Heart left ventricle (tissue), 16 donors: ENCODE data around the gene COQ8A. TPM values are rescaled to one million over a fixed set of nuclear protein-coding genes. Genes with fewer than 3 reads are reported as not detected.
A peak's percentile ranks its signal among the peaks of the same experiment; 100 is the strongest.

Experiments used
- ATAC-seq, 4 donors: fragments of 200-7000 bp; cut with Tn5 transposase; one replicate each; pipeline ENCODE4 v1.9.1; 2020 to 2022; ENCODE audit warnings: moderate library complexity in 4 of 4, mild to moderate bottlenecking in 3 of 4, moderate number of reproducible peaks in 1 of 4
- DNase-seq, 5 donors: peaks; one replicate each; pipeline ENCODE4 v3.0.0-alpha.2; 2020
- H3K27ac ChIP-seq, 12 donors: fragments of 200-600 bp; sonication (generic) in 4 of 12; one replicate each; pipeline versions ENCODE4 v1.5.0 to v1.8.0; 2016 to 2022; ENCODE audit warnings: mild to moderate bottlenecking in 2 of 12
- H3K27me3 ChIP-seq, 9 donors: fragments of 200-600 bp; sonication (generic) in 2 of 9; one replicate each; pipeline versions ENCODE4 v1.5.1 to v1.8.0; 2016 to 2022; ENCODE audit warnings: mild to moderate bottlenecking in 3 of 9
- H3K36me3 ChIP-seq, 9 donors: fragments of 200-600 bp; sonication (generic) in 2 of 9; one replicate each; pipeline versions ENCODE4 v1.5.0 to v1.8.0; 2018 to 2022; ENCODE audit warnings: mild to moderate bottlenecking in 2 of 9
- H3K4me1 ChIP-seq, 12 donors: fragments of 200-600 bp; sonication (generic) in 4 of 12; one replicate each; pipeline versions ENCODE4 v1.5.0 to v1.8.0; 2016 to 2022; ENCODE audit warnings: mild to moderate bottlenecking in 3 of 12
- H3K4me3 ChIP-seq, 12 donors: fragments of 200-600 bp; sonication (generic) in 4 of 12; one replicate each; pipeline versions ENCODE4 v1.5.0 to v1.8.0; 2017 to 2022; ENCODE audit warnings: mild to moderate bottlenecking in 9 of 12, moderate library complexity in 4 of 12
- H3K9me3 ChIP-seq, 12 donors: fragments of 200-600 bp; sonication (generic) in 4 of 12; one replicate each; pipeline versions ENCODE4 v1.5.0 to v1.8.0; 2016 to 2022; ENCODE audit warnings: mild to moderate bottlenecking in 1 of 12
- POLR2A ChIP-seq, 2 donors: fragments of 450-650 bp; IDR thresholded peaks; one replicate each; pipeline ENCODE4 v1.6.1; 2017; ENCODE audit warnings: antibody characterized with exemption in 2 of 2, mild to moderate bottlenecking in 2 of 2, moderate library complexity in 2 of 2
- WGBS, 4 donors: extraction: QIAGEN DNeasy Blood & Tissue Kit in 2 of 4; methylation state at CpG; one replicate each; pipeline versions ENCODE4 v1.1.5 to v1.1.7; 2013 to 2018; 5-methylcytosine and 5-hydroxymethylcytosine counted together
- intact Hi-C, 10 donors: fragments of 100-400 bp; cut with DNase I; formaldehyde crosslinking; loops; one replicate each; pipeline versions ENCODE4 v1.11.1 to v1.14.2; 2022
- polyA plus RNA-seq, 2 donors: library from polyadenylated mRNA; stranded (reverse); fragments of 200-250 nt; gene quantifications; one replicate each; pipeline ENCODE4 v1.2.3, GENCODE V29; 2013
- total RNA-seq, 9 donors: library from RNA; depleted of rRNA in 2 of 9; stranded (reverse); fragments of >200 nt in 2 of 9; fragmentation: NEBNext Ultra II Directional in 3 of 9; extraction: Animal tissue kit (Norgen Biotek cat#: 25700) in 3 of 9; gene quantifications; one replicate each; pipeline versions ENCODE4 v1.1.0 to v1.2.4, GENCODE V29; 2016 to 2023
- TF ChIP-seq, protein P1 (sequence below), 12 donors: fragments of 200-600 bp; sonication (generic) in 4 of 12; IDR thresholded peaks; one replicate each; pipeline versions ENCODE4 v1.5.0 to v1.8.0; 2018 to 2022; ENCODE audit warnings: antibody characterized with exemption in 12 of 12, mild to moderate bottlenecking in 5 of 12
- donor health status: ischemic (EF 13 %, LVEDD 7.1; RV severe dilation, severe dysfunction).
- donor health status: healthy with polysubstance abuse.
- donor health status: DM: no; HTN: yes; CAD: no.
- donor health status: DM: no; HTN: no; CAD: no.
- donor health status: ischemic (EF 25% LVEDD 6.9; RV normal size, moderate dysfunction).
- donor health status: ischemic (EF 25% LVEDD 5.7; RV mildly dilated, moderate dysfunction).
- donor health status: healthy.
- donor health status: DM: yes; HTN: yes; CAD: no.
- donor health status: ischemic (EF 35%, LVEDD 5.7; RV mildly dilated, moderate dysfunction).
- donor health status: nonischemic (EF 11% LVEDD 7.7; RV severe dilation, severe dysfunction).
- donor health status: DM: yes; HTN: yes; CAD: no.
- donor health status: PGD.
- donor health status: ischemic (EF 29% LVEDD 5.4; RV normal size, mild dysfunction).
- donor health status: nonischemic (EF 23%, LVEDD 6.1; RV moderate dilation, normal function).

The COQ8A gene
- total and polyA plus RNA-seq, 11 donors = 141 to 915 (median 269) TPM

DNA sequence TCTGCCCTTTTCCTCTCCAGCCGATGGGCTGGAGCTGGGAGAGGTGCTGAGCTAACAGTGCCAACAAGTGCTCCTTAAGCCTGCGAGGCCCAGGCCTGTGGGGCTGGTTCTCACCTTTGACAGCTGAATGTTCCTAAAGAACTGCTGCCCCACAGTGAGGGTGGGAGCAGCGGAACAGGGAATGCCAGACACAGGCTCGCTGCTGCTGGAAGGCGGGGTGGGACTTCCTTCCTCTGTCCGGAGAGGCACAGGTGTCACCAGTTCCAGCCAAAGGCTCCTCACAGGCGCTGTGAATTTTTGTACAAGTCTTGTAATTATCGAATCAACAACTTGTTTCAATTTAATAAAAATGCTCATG, 47.1 kb downstream of the COQ8A start:
- TF ChIP-seq, protein P1, sequence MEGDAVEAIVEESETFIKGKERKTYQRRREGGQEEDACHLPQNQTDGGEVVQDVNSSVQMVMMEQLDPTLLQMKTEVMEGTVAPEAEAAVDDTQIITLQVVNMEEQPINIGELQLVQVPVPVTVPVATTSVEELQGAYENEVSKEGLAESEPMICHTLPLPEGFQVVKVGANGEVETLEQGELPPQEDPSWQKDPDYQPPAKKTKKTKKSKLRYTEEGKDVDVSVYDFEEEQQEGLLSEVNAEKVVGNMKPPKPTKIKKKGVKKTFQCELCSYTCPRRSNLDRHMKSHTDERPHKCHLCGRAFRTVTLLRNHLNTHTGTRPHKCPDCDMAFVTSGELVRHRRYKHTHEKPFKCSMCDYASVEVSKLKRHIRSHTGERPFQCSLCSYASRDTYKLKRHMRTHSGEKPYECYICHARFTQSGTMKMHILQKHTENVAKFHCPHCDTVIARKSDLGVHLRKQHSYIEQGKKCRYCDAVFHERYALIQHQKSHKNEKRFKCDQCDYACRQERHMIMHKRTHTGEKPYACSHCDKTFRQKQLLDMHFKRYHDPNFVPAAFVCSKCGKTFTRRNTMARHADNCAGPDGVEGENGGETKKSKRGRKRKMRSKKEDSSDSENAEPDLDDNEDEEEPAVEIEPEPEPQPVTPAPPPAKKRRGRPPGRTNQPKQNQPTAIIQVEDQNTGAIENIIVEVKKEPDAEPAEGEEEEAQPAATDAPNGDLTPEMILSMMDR (IDR thresholded peaks at IDR 0.05) = no peak
- TF ChIP-seq POLR2A (IDR thresholded peaks at IDR 0.05) = no peak
- H3K27ac ChIP-seq = peak overlapping the region in 6 of 12 donors; percentile 7 to 96 (median 81)
- no peak overlapping the region for H3K4me3 ChIP-seq
- H3K4me1 ChIP-seq = peaks cover 0 to 88% (median 40%) of the 10 kb centered on the region in 12 donors
- intact Hi-C loops = loop anchor here in 4 of 10 donors (5.0 kb wide), 4 partner anchors 45 to 75 kb away; partner anchors contain the start of gene COQ8A (in 1 of the 4)
- peaks cover 0 to 59% (median 44%) of the 10 kb centered on the region in 9 donors for H3K36me3 ChIP-seq
- no peaks in the 10 kb centered on the region for H3K27me3 ChIP-seq
- DNase-seq (peak in 1 of 5 donors; percentile 17), ATAC-seq (no peak)
- WGBS, 4 donors = 50 to 67% (median 64%) methylated on average over 8 of the region's 8 CpGs
- no peaks in the 10 kb centered on the region for H3K9me3 ChIP-seq

GRCh38 chr1:226987623-226988333, 47.7 kb downstream of the COQ8A start:
- DNase-seq = no peak
- Histone ChIP-seq H3K27ac (peak overlapping the region in 9 of 12 donors; percentile 23 to 96 (median 56)), H3K4me1 (peaks cover 0 to 82% (median 40%) of the 10 kb centered on the region in 12 donors), H3K9me3 (no peaks in the 10 kb centered on the region), H3K36me3 (peaks cover 0 to 58% (median 40%) of the 10 kb centered on the region in 9 donors), H3K27me3 (no peaks in the 10 kb centered on the region), H3K4me3 (no peak overlapping the region)
- no peak for ATAC-seq
- intact Hi-C loops = loop anchor here in 4 of 10 donors (5.0 kb wide), 4 partner anchors 45 to 75 kb away; partner anchors contain the start of gene COQ8A (in 1 of the 4)
- no peak for TF ChIP-seq POLR2A (IDR thresholded peaks at IDR 0.05)
- TF ChIP-seq, protein P1 (IDR thresholded peaks at IDR 0.05) = no peak
- 75 to 84% (median 80%) methylated on average over 16 of the region's 16 CpGs for WGBS, 4 donors

DNA sequence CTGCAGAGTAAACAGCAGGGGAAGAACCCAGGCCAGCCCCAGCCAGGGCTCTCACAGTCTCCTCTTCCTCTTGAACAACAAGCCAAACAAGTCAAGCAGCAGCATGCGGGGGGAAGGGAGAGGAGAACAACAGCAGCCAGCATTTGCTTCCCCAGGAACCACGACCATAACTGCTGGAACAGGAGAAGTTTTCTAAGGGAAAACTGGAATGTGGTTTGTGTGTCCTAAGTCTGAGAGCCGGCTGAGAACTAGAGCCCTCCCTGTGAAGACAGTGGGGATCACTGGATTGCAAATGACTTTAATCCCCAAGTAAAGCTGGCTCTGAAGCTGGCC, 48.2 kb downstream of the COQ8A start:
- peak in 1 of 5 donors; percentile 25 for DNase-seq
- intact Hi-C loops = loop anchor here in 4 of 10 donors (5.0 kb wide), 4 partner anchors 46 to 76 kb away; partner anchors contain the start of gene COQ8A (in 1 of the 4)
- Histone ChIP-seq H3K36me3 (peaks cover 0 to 58% (median 39%) of the 10 kb centered on the region in 9 donors), H3K9me3 (no peaks in the 10 kb centered on the region), H3K27ac (peak overlapping the region in 9 of 12 donors; percentile 23 to 94 (median 49)), H3K27me3 (no peaks in the 10 kb centered on the region), H3K4me3 (no peak overlapping the region), H3K4me1 (peaks cover 0 to 80% (median 43%) of the 10 kb centered on the region in 12 donors)
- whole genome bisulfite sequencing, 4 donors = 30 to 60% (median 50%) methylated on average over 3 of the region's 3 CpGs
- ATAC-seq = no peak
- TF ChIP-seq, protein P1 (IDR thresholded peaks at IDR 0.05) = no peak
- no peak for TF ChIP-seq POLR2A (IDR thresholded peaks at IDR 0.05)
